D721Med (cell line): Measurements from ENCODE around the gene MBP.

Source experiments
- DNase-seq: peaks from one replicate; pipeline ENCODE4 v3.0.0; 2011; ENCODE audit warnings: low spot score; ENCODE audit not compliant: insufficient read length
- FAIRE-seq: peaks from 2 replicates; lab custom pipeline; 2011; peaks lifted over from hg19 to GRCh38; lab: Jason Lieb, UNC
- CTCF ChIP-seq: IDR thresholded peaks from 2 replicates; pipeline ENCODE4 v1.5.1; 2012; ENCODE audit warnings: mild to moderate bottlenecking, control low read depth; ENCODE audit not compliant: insufficient read depth; ENCODE audit errors: missing control alignments

Gene MBP

GRCh38 chr18:77035380-77036187 is 97.0 kb downstream of the MBP start:
- FAIRE-seq (no peak), DNase-seq (no peak)
- no peak for TF ChIP-seq CTCF

GRCh38 chr18:77033575-77033974 is 99.0 kb downstream of the MBP start:
- TF ChIP-seq CTCF, result no peak
- no peak for DNase-seq
- no peak for FAIRE-seq

GRCh38 chr18:77032181-77032701 is 100.3 kb downstream of the MBP start:
- no peak for TF ChIP-seq CTCF
- FAIRE-seq (no peak), DNase-seq (no peak)

DNA sequence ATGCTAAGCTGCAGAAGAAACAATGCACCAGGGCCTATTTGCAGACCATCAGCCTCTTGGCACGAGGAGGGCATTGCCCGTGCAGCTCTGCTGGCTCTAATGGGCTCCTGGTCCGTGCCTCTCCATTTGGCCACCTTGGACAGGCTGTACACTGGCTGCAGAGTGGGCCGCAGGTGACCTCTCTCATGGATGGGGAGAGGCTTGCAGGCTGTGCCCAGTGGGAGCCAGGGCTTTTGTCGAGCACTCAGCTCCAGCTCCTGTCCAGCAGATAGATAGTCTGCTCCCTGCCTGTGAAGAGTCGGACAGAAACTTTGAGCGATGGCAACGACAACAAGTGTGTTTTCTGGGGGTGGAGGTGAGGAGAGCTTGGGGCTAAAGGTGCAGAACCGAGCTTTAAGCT is 100.9 kb downstream of the MBP start:
- FAIRE-seq (no peak), DNase-seq (no peak)
- no peak for TF ChIP-seq CTCF

DNA sequence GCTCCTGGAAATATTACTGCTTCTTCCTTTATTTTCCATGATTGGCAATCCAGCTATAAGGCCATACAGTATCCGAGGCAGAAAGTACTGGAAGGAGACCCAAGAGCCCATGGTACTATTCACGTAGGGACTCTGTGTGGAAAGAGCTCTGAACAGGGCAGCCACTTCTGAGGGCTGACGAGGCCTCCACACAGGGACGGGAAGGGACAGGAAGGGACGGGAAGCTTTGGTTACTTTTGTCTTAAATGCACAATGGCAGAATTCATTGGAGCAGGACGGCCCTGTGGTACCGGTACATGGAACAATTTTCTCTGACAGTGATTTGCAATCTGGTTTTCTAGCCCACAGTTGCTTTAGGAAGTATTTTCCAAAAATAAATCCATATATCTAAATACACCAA is 102.4 kb downstream of the MBP start:
- TF ChIP-seq CTCF, result no peak
- no peak for DNase-seq
- FAIRE-seq, result no peak

- DNase-seq (no peak), FAIRE-seq (no peak)
Observed at GRCh38 chr18:77025831-77026363, 106.7 kb downstream of the MBP start.

More at GRCh38 chr18:77025831-77026363, 106.7 kb downstream of the MBP start:
- no peak for TF ChIP-seq CTCF
